T-cell (primary cell): ENCODE measurements around the gene TBCCD1. TPM values are rescaled to one million over a fixed set of nuclear protein-coding genes. Genes with fewer than 3 reads are reported as not detected.

Source experiments
- ATAC-seq, 4 experiments: fragments of 200-7000 bp in 3 of 4; fragments of 150-1000 bp in 1 of 4; cut with Tn5 transposase; replicated peaks in 1 of 4; 1 replicate in 3 of 4; 2 replicates in 1 of 4; pipeline ENCODE4 v1.10.0; 2021; ENCODE audit warnings: moderate library complexity in 3 of 4, mild to moderate bottlenecking in 2 of 4, moderate number of reproducible peaks in 1 of 4
- CTCF ChIA-PET, 2 donors: fragments of 300-600 bp; sonication (Branson Sonifier 250); formaldehyde crosslinking; loops; one replicate each; lab custom pipeline; 2022; ENCODE audit warnings: antibody characterized with exemption in 2 of 2; lab: Charles Lee
- POLR2A ChIA-PET, 2 donors: fragments of 300-600 bp; sonication (Branson Sonifier 250); formaldehyde crosslinking; loops; one replicate each; lab custom pipeline; 2022; ENCODE audit warnings: antibody characterized with exemption in 2 of 2; lab: Charles Lee
- DNase-seq, 35 experiments: peaks; one replicate each; pipeline versions ENCODE4 v3.0.0 to v3.0.0-alpha.2; 2013 to 2023
- H3K27ac ChIP-seq: one replicate; pipeline ENCODE4 v1.5.1; 2013; ENCODE audit warnings: low read length
- H3K27me3 ChIP-seq, 2 experiments: replicated peaks in 1 of 2; 1 replicate in 1 of 2; 2 replicates in 1 of 2; pipeline versions ENCODE4 v1.6.1 to v1.7.0; 2013; ENCODE audit warnings: low read length in 1 of 2, mixed read lengths in 1 of 2; ENCODE audit not compliant: control insufficient read depth in 2 of 2, insufficient read depth in 2 of 2; ENCODE audit errors: extremely low read depth in 1 of 2
- H3K36me3 ChIP-seq, 2 donors: 1 replicate in 1 of 2; 2 replicates in 1 of 2; pipeline versions ENCODE4 v1.6.1 to v1.7.0; 2013; ENCODE audit warnings: low read length in 1 of 2; ENCODE audit not compliant: control insufficient read depth in 2 of 2, insufficient read depth in 1 of 2; ENCODE audit errors: extremely low read depth in 1 of 2
- H3K4me1 ChIP-seq, 2 experiments: 1 replicate in 1 of 2; 2 replicates in 1 of 2; pipeline versions ENCODE4 v1.6.1 to v1.7.0; 2013; ENCODE audit warnings: low read length in 2 of 2, mixed read lengths in 1 of 2; ENCODE audit not compliant: insufficient read depth in 2 of 2, control insufficient read depth in 1 of 2; ENCODE audit errors: extremely low read depth in 1 of 2
- H3K4me3 ChIP-seq, 2 donors: 1 replicate in 1 of 2; 2 replicates in 1 of 2; pipeline versions ENCODE4 v1.5.1 to v1.7.0; 2013; ENCODE audit warnings: mild to moderate bottlenecking in 2 of 2, low read length in 1 of 2, moderate library complexity in 1 of 2; ENCODE audit not compliant: control insufficient read depth in 1 of 2; ENCODE audit errors: extremely low read depth in 1 of 2
- H3K9me3 ChIP-seq: 2 replicates; pipeline ENCODE4 v1.7.0; 2013
- H3K27ac Mint-ChIP-seq, 2 donors: one replicate each; pipeline ENCODE4 v1.8.0; 2020 to 2021; ENCODE audit warnings: mild to moderate bottlenecking in 2 of 2, mixed read lengths in 2 of 2
- H3K27me3 Mint-ChIP-seq, 2 donors: one replicate each; pipeline ENCODE4 v1.8.0; 2021 to 2022; ENCODE audit warnings: mixed read lengths in 2 of 2
- H3K36me3 Mint-ChIP-seq: one replicate; pipeline ENCODE4 v1.8.0; 2021; ENCODE audit warnings: mixed read lengths
- H3K4me1 Mint-ChIP-seq, 3 donors: one replicate each; pipeline ENCODE4 v1.8.0; 2020 to 2022; ENCODE audit warnings: mixed read lengths in 3 of 3, mild to moderate bottlenecking in 1 of 3
- H3K4me3 Mint-ChIP-seq, 3 donors: one replicate each; pipeline ENCODE4 v1.8.0; 2020 to 2022; ENCODE audit warnings: mild to moderate bottlenecking in 3 of 3, mixed read lengths in 3 of 3, moderate library complexity in 3 of 3
- H3K9me3 Mint-ChIP-seq, 3 donors: one replicate each; pipeline ENCODE4 v1.8.0; 2020 to 2022; ENCODE audit warnings: mixed read lengths in 3 of 3
- WGBS: methylation state at CpG from one replicate; pipeline ENCODE4 v1.1.5; 2013; ENCODE audit warnings: missing lambda C conversion rate; ENCODE audit not compliant: insufficient coverage; 5-methylcytosine and 5-hydroxymethylcytosine counted together
- total RNA-seq, 35 experiments: library from RNA in 6 of 35; stranded (reverse) in 6 of 35; fragments of 120-200 nt in 1 of 35; gene quantifications; one replicate each; pipeline versions ENCODE4 v1.2.1 to v1.2.4 and lab custom pipeline; 2013 to 2026

The TBCCD1 gene
- total RNA-seq, 5 donors from 2014 or later (not counting 1 experiment from before 2014, with no cell fraction given) = 16.1 to 17.4 (median 16.5) TPM

DNA sequence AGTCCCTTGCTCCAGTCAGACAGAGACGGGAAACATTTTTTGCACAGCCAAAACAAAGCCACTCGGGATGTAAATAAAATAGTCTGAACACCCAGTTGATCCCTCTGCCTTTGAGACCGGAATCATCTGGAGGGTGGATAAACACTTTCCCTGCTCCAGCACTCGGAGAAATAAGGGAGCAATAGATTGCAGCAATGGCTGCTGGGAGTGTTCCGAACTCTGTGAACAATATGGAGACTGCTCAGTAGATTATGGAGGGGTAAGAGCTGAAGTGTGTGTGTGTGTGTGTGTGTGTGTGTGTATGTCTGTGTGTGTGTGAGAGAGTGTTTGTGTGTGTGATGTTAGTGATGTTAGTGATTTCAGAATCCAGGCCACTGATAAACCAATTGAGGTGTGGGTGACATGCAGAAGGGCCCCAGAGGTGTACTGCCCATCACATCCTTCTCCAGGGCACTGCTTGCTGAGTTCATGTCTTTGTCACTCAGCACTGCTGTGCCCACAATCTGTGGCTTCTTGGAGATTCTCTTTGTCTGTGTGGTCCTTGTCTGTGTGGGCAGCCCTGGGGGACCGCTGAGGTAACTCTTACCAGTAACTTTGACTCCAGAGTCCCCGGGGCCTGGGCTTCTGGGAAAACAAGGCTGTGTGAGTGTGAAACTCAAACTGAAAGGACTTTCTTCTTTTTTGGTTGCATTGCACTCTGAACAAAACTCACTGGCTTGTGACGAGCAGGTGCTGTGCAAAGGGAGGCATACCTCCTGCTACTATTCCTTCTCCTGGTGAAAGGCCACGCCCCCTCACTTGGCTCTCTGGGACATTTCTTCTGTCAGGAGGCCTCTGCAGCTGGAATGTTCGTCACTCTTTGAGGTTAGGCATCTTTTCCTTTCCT lies 45.9 kb downstream of the TBCCD1 start:
- H3K4me3 ChIP-seq = no peak overlapping the region
- CTCF ChIA-PET = interaction anchor here (0.6 to 5.1 kb wide), 2 partner anchors 18 to 19 kb away, joined by 6 to 51 read pairs; no protein-coding TSS in a partner anchor
- DNase-seq = no peak
- Mint-ChIP-seq H3K4me3 (no peak overlapping the region), H3K36me3 (peaks cover under 1% of the 10 kb centered on the region), H3K27ac (peak overlapping the region in 1 of 2 donors; percentile 1), H3K27me3 (no peaks in the 10 kb centered on the region), H3K4me1 (peaks cover 41 to 58% (median 51%) of the 10 kb centered on the region in 3 donors), H3K9me3 (no peaks in the 10 kb centered on the region)
- no peaks in the 10 kb centered on the region for H3K9me3 ChIP-seq
- POLR2A ChIA-PET = no interaction called here
- peaks cover 42 to 51% of the 10 kb centered on the region in 2 experiments for H3K4me1 ChIP-seq
- H3K27ac ChIP-seq = no peak overlapping the region
- ATAC-seq = no peak
- H3K27me3 ChIP-seq = no peaks in the 10 kb centered on the region
- WGBS = 77% methylated on average over 8 of the region's 10 CpGs
- no peaks in the 10 kb centered on the region for H3K36me3 ChIP-seq

DNA sequence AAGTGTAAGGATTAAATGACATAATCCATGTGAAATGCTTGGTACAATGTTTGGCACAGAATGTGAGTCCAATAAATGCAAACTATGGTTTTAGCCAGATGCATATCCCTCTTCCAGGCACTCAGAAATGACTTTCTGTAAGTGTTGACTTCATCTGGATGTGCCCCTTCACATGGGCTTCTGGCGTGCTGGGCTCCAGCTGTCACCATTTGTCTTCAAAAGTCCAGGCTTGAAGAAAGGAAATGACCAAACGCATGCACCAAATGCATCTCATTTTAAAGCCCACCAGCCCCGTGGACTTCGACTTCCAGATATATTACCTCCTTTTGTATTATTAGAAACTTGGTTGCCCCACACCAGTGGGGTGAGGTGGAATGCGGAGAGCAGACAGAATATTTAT lies 46.7 kb downstream of the TBCCD1 start:
- Histone ChIP-seq H3K36me3 (no peaks in the 10 kb centered on the region), H3K4me3 (no peak overlapping the region), H3K27ac (no peak overlapping the region), H3K9me3 (no peaks in the 10 kb centered on the region), H3K4me1 (peaks cover 50 to 59% of the 10 kb centered on the region in 2 experiments), H3K27me3 (no peaks in the 10 kb centered on the region)
- DNase-seq (no peak), ATAC-seq (no peak)
- Mint-ChIP-seq H3K4me3 (no peak overlapping the region), H3K27me3 (no peaks in the 10 kb centered on the region), H3K27ac (peak overlapping the region in 1 of 2 donors; percentile 34), H3K4me1 (peaks cover 49 to 65% (median 59%) of the 10 kb centered on the region in 3 donors), H3K9me3 (no peaks in the 10 kb centered on the region), H3K36me3 (no peaks in the 10 kb centered on the region)
- CTCF ChIA-PET = interaction anchor here in 1 of 2 donors (1.1 to 5.1 kb wide), 3 partner anchors 8 to 19 kb away, joined by 3 to 51 read pairs (median 23); no protein-coding TSS in a partner anchor
- POLR2A ChIA-PET = interaction anchor here in 1 of 2 donors (0.7 kb wide), 1 partner anchor 139 kb away, joined by 3 read pairs; no protein-coding TSS in a partner anchor
- WGBS = 100% methylated on average over 1 of the region's 5 CpGs

DNA sequence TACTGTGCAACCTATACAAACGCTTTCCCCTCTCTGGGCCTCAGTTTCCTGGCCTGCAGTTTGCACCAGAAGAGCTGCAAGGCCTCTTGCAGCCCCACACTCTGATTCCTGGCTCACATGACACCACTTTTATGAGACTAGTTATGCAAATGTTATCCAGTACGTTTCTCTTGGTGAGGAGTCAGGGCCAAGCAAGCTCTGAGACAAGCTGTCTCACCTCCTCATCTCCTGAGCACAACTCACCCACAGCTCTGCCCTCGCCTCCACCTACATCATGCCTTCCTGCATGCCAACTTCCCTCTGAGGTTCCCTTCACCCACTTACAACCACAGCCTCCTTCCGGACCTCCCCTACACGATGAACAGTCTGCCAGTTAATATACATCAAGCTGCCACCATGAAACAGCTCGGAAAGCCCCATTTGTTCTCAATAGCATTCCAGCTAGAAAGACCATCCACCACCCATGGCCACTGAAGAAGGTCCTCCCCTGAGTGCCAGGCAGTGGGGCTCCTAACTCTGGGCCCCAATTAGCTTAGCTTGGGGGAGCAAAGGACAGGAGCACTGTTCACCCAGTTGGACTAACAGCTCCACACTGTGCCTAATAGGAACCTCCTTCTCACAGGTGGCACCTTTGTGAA lies 48.0 kb downstream of the TBCCD1 start:
- WGBS = 1% methylated on average over 6 of the region's 6 CpGs
- Mint-ChIP-seq H3K27ac (peak overlapping the region; percentile 65 to 88), H3K4me3 (peak overlapping the region in 2 of 3 donors; percentile 22 to 39), H3K36me3 (no peaks in the 10 kb centered on the region), H3K27me3 (no peaks in the 10 kb centered on the region), H3K9me3 (no peaks in the 10 kb centered on the region), H3K4me1 (peaks cover 62 to 78% (median 71%) of the 10 kb centered on the region in 3 donors)
- Histone ChIP-seq H3K4me3 (peak overlapping the region; percentile 11 to 33), H3K36me3 (no peaks in the 10 kb centered on the region), H3K4me1 (peaks cover 59 to 72% of the 10 kb centered on the region in 2 experiments), H3K27ac (peak overlapping the region; percentile 95), H3K9me3 (no peaks in the 10 kb centered on the region), H3K27me3 (no peaks in the 10 kb centered on the region)
- DNase-seq (peak; percentile 46 to 87 (median 74)), ATAC-seq (peak; percentile 99)
- ChIA-PET POLR2A (interaction anchor here (0.6 to 1.5 kb wide), 8 partner anchors 14 to 587 kb away, joined by 3 to 5 read pairs (median 3); partner anchors contain the start of genes DNAJB11 (in 1 of the 2) and TRA2B (in 1 of the 2)), CTCF (interaction anchor here (0.7 to 5.1 kb wide), 9 partner anchors 10 to 1301 kb away, joined by 3 to 51 read pairs (median 5); no protein-coding TSS in a partner anchor)

DNA sequence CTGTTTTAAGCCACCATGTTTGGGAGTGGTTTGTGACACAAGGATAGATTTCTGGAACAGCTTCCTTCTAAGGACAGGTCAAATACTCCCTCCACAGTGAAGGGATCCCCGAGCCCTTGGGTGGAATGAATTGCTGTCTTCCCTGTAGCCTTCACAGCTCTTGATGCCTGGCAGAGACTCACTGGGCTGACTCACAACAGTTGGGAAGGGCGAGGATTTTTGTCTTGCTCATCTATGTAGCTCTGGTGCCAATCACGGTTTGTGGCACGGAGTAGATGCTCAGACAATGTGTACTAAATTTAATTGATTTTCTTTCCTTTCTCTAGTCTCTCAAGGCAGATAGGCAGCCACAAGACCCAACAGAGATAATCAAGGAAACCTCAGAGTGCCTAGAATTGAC lies 49.9 kb downstream of the TBCCD1 start:
- Histone ChIP-seq H3K36me3 (no peaks in the 10 kb centered on the region), H3K4me3 (no peak overlapping the region), H3K9me3 (no peaks in the 10 kb centered on the region), H3K4me1 (peaks cover 59 to 72% of the 10 kb centered on the region in 2 experiments), H3K27me3 (no peaks in the 10 kb centered on the region), H3K27ac (no peak overlapping the region)
- no peak overlapping the region for H3K27ac Mint-ChIP-seq
- no peaks in the 10 kb centered on the region for H3K27me3 Mint-ChIP-seq
- ATAC-seq (no peak), DNase-seq (no peak)
- H3K9me3 Mint-ChIP-seq = no peaks in the 10 kb centered on the region
- CTCF ChIA-PET = interaction anchor here (0.6 to 5.1 kb wide), 3 partner anchors 23 to 526 kb away, joined by 3 to 51 read pairs (median 5); no protein-coding TSS in a partner anchor
- H3K36me3 Mint-ChIP-seq = no peaks in the 10 kb centered on the region
- peaks cover 62 to 83% (median 71%) of the 10 kb centered on the region in 3 donors for H3K4me1 Mint-ChIP-seq
- 93% methylated on average over 2 of the region's 4 CpGs for WGBS
- POLR2A ChIA-PET = interaction anchor here in 1 of 2 donors (0.8 kb wide), 1 partner anchor 63 kb away, joined by 3 read pairs; no protein-coding TSS in a partner anchor
- H3K4me3 Mint-ChIP-seq = no peak overlapping the region

- peak overlapping the region in 1 of 3 donors; percentile 9 for H3K4me3 Mint-ChIP-seq
- Histone ChIP-seq H3K9me3 (no peaks in the 10 kb centered on the region), H3K27ac (no peak overlapping the region), H3K4me3 (no peak overlapping the region), H3K27me3 (no peaks in the 10 kb centered on the region), H3K36me3 (no peaks in the 10 kb centered on the region), H3K4me1 (peaks cover 59 to 69% of the 10 kb centered on the region in 2 experiments)
- ChIA-PET CTCF (interaction anchor here (0.6 to 5.1 kb wide), 3 partner anchors 23 to 526 kb away, joined by 3 to 51 read pairs (median 5); no protein-coding TSS in a partner anchor), POLR2A (interaction anchor here in 1 of 2 donors (0.8 kb wide), 1 partner anchor 64 kb away, joined by 3 read pairs; no protein-coding TSS in a partner anchor)
- H3K27ac Mint-ChIP-seq = peak overlapping the region; percentile 9 to 13
- H3K27me3 Mint-ChIP-seq = no peaks in the 10 kb centered on the region
- peaks cover 62 to 80% (median 70%) of the 10 kb centered on the region in 3 donors for H3K4me1 Mint-ChIP-seq
- ATAC-seq = no peak
- no peaks in the 10 kb centered on the region for H3K9me3 Mint-ChIP-seq
- no CpG with 5 or more reads among the region's 2 CpGs for WGBS
- DNase-seq = no peak
- H3K36me3 Mint-ChIP-seq = no peaks in the 10 kb centered on the region
These were observed 50.5 kb downstream of the TBCCD1 start for GRCh38 chr3:186516646-186517045.
